ENCODE measurements around the gene TP53AIP1.

TP53AIP1 gene

GRCh38 chr11:128894685-128895084 lies 48.0 kb downstream of the TP53AIP1 start:
- no peak for TF ChIP-seq CTCF (IDR thresholded peaks at IDR 0.05; ENCODE audit: insufficient read depth, missing control alignments)
- FAIRE-seq (no peak), DNase-seq (ENCODE audit: insufficient read length, low spot score) (no peak)

- no peak for DNase-seq (ENCODE audit: insufficient read length, low spot score)
- FAIRE-seq: no peak
- TF ChIP-seq CTCF (IDR thresholded peaks at IDR 0.05; ENCODE audit: insufficient read depth, missing control alignments): no peak
Measured at GRCh38 chr11:128894286-128894681, 48.4 kb downstream of the TP53AIP1 start.

- FAIRE-seq (no peak), DNase-seq (ENCODE audit: insufficient read length, low spot score) (no peak)
- no peak for TF ChIP-seq CTCF (IDR thresholded peaks at IDR 0.05; ENCODE audit: insufficient read depth, missing control alignments)
Measured at GRCh38 chr11:128893578-128894285, 48.9 kb downstream of the TP53AIP1 start.

- DNase-seq (ENCODE audit: insufficient read length, low spot score): no peak
- FAIRE-seq: no peak
- TF ChIP-seq CTCF (IDR thresholded peaks at IDR 0.05; ENCODE audit: insufficient read depth, missing control alignments): no peak
Measured at GRCh38 chr11:128892866-128893565, 49.7 kb downstream of the TP53AIP1 start.

- no peak for TF ChIP-seq CTCF (IDR thresholded peaks at IDR 0.05; ENCODE audit: insufficient read depth, missing control alignments)
- DNase-seq (ENCODE audit: insufficient read length, low spot score) (no peak), FAIRE-seq (no peak)
Measured at GRCh38 chr11:128891913-128892398, 50.7 kb downstream of the TP53AIP1 start.

- no peak for TF ChIP-seq CTCF (IDR thresholded peaks at IDR 0.05; ENCODE audit: insufficient read depth, missing control alignments)
- DNase-seq (ENCODE audit: insufficient read length, low spot score) (no peak), FAIRE-seq (no peak)
Measured at GRCh38 chr11:128890543-128891368, 51.9 kb downstream of the TP53AIP1 start, which contains the start of gene KCNJ5. Gene KCNJ5, plus strand, starts transcription at chr11:128891356. Its CDS starts 19,918 bp downstream, at chr11:128911274.
